Ascending aorta (tissue), 2 donors: ENCODE measurements around the gene SLC24A3. TPM values are rescaled to one million over a fixed set of nuclear protein-coding genes. Genes with fewer than 3 reads are reported as not detected.

ENCODE experiments used
- DNase-seq, 2 donors: peaks; one replicate each; pipeline ENCODE4 v3.0.0-alpha.2; 2019; ENCODE audit warnings: low spot score in 2 of 2
- H3K27ac ChIP-seq, 2 donors: fragments of 200-600 bp; sonication (generic); one replicate each; pipeline ENCODE4 v1.5.1; 2016 to 2017; ENCODE audit warnings: mild to moderate bottlenecking in 1 of 2
- H3K27me3 ChIP-seq: fragments of 200-600 bp; sonication (generic); one replicate; pipeline ENCODE4 v1.5.1; 2017
- H3K36me3 ChIP-seq, 2 donors: fragments of 200-600 bp; sonication (generic); one replicate each; pipeline ENCODE4 v1.5.1; 2016
- H3K4me1 ChIP-seq, 2 donors: fragments of 200-600 bp; sonication (generic); one replicate each; pipeline ENCODE4 v1.5.1; 2016 to 2017; ENCODE audit warnings: mild to moderate bottlenecking in 1 of 2
- H3K4me3 ChIP-seq, 2 donors: fragments of 200-600 bp; sonication (generic); one replicate each; pipeline ENCODE4 v1.5.1; 2016 to 2017; ENCODE audit warnings: mild to moderate bottlenecking in 1 of 2
- H3K9me3 ChIP-seq, 2 donors: fragments of 200-600 bp; sonication (generic); one replicate each; pipeline ENCODE4 v1.5.1; 2016
- intact Hi-C: fragments of 100-400 bp; cut with DNase I; formaldehyde crosslinking; loops from one replicate; pipeline ENCODE4 v1.15.1; 2023
- total RNA-seq: library from RNA; depleted of rRNA; stranded (reverse); fragments of >200 nt; gene quantifications from one replicate; pipeline ENCODE4 v1.1.0, GENCODE V29; 2016
- TF ChIP-seq, protein P1 (sequence below), 3 experiments: fragments of 200-600 bp in 2 of 3; fragments of 450-650 bp in 1 of 3; sonication (generic) in 2 of 3; IDR thresholded peaks; one replicate each; pipeline ENCODE4 v1.5.1; 2016 to 2019; ENCODE audit warnings: antibody characterized with exemption in 3 of 3, mild to moderate bottlenecking in 1 of 3, moderate library complexity in 1 of 3

SLC24A3 gene
- total RNA-seq, 1 donor from 2014 or later = 12.9 TPM

DNA sequence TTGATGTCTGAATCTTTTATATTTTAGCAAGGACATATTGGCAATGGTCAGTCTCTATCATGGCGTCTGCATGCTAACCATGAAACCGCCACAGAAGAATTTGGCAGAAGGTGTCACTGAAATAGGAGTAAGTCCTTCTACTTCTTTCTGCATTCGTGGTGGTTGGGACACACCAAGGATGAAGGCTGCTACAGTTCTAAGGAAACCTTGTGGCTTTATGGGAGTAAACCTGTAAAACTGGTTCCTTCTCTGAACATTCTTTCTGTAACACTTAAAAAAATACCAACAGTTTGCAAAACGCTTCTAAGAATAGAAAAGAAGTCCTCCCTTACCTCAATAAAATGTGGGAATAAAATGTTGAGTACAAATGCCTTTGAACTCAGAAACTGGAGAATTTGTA is 195.3 kb downstream of the SLC24A3 start:
- TF ChIP-seq, protein P1, sequence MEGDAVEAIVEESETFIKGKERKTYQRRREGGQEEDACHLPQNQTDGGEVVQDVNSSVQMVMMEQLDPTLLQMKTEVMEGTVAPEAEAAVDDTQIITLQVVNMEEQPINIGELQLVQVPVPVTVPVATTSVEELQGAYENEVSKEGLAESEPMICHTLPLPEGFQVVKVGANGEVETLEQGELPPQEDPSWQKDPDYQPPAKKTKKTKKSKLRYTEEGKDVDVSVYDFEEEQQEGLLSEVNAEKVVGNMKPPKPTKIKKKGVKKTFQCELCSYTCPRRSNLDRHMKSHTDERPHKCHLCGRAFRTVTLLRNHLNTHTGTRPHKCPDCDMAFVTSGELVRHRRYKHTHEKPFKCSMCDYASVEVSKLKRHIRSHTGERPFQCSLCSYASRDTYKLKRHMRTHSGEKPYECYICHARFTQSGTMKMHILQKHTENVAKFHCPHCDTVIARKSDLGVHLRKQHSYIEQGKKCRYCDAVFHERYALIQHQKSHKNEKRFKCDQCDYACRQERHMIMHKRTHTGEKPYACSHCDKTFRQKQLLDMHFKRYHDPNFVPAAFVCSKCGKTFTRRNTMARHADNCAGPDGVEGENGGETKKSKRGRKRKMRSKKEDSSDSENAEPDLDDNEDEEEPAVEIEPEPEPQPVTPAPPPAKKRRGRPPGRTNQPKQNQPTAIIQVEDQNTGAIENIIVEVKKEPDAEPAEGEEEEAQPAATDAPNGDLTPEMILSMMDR (IDR thresholded peaks at IDR 0.05) = no peak
- H3K9me3 ChIP-seq = no peaks in the 10 kb centered on the region
- H3K27ac ChIP-seq = peak overlapping the region in 1 of 2 donors; percentile 1
- H3K4me3 ChIP-seq = no peak overlapping the region
- H3K36me3 ChIP-seq = no peaks in the 10 kb centered on the region
- intact Hi-C loops = no loop called here
- DNase-seq = no peak
- H3K4me1 ChIP-seq = no peaks in the 10 kb centered on the region
- no peaks in the 10 kb centered on the region for H3K27me3 ChIP-seq

DNA sequence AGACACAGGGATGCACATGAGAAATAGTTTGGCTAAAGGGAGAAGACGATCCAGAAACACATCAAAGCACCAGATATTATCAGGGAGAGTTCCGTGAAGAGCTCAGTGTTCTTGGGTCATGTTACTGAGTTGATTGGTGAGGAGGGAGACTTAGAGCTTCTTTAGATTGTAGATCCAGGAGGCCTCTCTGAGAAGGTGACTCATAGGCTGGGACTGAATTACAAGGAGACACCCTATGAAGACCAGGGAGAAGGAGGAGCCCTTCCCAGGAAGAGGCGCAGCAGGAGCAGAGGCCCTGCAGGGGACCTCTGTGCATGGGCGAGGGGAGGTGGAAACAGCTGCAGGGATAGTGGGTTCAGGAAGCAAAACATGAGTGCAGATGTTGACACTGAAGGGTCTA is 196.5 kb downstream of the SLC24A3 start:
- intact Hi-C loops = no loop called here
- Histone ChIP-seq H3K9me3 (no peaks in the 10 kb centered on the region), H3K27me3 (no peaks in the 10 kb centered on the region), H3K4me1 (no peaks in the 10 kb centered on the region), H3K4me3 (no peak overlapping the region), H3K27ac (no peak overlapping the region), H3K36me3 (no peaks in the 10 kb centered on the region)
- DNase-seq = no peak
- TF ChIP-seq, protein P1 (IDR thresholded peaks at IDR 0.05) = no peak

DNA sequence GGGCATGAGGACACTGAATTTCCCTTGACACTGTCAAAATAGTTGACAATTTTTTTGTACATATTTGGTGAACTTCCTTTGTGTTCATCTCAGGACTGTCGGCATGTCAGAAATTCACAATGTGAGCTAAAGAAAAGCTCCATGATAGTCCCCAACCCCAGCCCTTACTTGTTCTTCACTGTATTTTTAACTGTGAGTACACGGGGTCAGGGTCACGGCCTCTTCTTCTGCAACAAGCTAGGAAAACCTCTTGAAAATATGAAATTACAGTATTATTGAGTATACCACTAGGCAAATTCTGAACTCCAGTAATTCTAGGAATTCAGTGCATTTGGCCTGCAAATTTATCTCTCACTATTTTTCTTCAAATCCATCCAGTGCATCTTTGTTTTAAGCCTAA is 199.4 kb downstream of the SLC24A3 start:
- H3K27ac ChIP-seq = no peak overlapping the region
- TF ChIP-seq, protein P1 (IDR thresholded peaks at IDR 0.05) = no peak
- intact Hi-C loops = no loop called here
- H3K9me3 ChIP-seq = no peaks in the 10 kb centered on the region
- no peaks in the 10 kb centered on the region for H3K36me3 ChIP-seq
- H3K4me1 ChIP-seq = no peaks in the 10 kb centered on the region
- no peak overlapping the region for H3K4me3 ChIP-seq
- no peaks in the 10 kb centered on the region for H3K27me3 ChIP-seq
- no peak for DNase-seq

DNA sequence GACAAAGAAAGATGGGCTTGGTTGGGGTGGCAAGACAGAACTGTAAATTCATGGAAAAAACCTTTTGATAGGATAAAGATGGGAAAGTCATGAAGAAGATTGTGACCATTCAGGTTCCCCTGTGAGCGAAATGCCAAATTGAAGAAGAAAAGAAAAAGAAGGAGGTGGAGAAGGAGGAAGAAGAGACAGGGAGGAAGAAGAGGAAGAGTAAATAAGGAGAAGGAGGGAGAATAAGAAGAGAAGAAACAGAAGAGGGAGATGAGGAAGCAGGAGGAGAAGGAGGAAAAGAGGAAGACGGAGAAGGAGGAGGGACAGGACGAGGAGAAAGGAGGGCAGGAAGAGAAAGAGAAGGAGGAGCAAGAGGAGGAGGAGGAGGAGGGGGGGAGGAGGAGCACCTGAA is 199.8 kb downstream of the SLC24A3 start:
- DNase-seq = no peak
- TF ChIP-seq, protein P1 (IDR thresholded peaks at IDR 0.05) = no peak
- no peaks in the 10 kb centered on the region for H3K9me3 ChIP-seq
- no peaks in the 10 kb centered on the region for H3K36me3 ChIP-seq
- H3K4me1 ChIP-seq = no peaks in the 10 kb centered on the region
- H3K27ac ChIP-seq = no peak overlapping the region
- H3K27me3 ChIP-seq = no peaks in the 10 kb centered on the region
- intact Hi-C loops = no loop called here
- H3K4me3 ChIP-seq = no peak overlapping the region

DNA sequence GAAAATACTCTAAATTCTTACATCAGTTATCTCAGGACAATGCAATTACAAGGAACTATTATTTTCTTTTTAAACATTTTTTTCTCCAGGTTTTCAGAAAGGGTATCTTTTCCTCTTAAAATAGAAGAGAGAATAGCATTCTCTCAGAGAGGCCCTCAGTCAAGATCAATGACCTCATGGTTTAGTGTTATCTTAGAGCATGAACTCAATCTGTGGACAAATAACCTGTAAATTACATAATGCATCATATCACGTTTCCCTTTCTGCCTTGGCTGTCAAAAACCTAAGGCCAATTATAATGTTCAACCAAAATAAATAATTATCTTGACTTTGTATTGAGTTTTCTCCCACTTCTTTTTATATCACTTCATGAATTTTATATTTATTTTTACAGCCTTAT is 202.2 kb downstream of the SLC24A3 start:
- TF ChIP-seq, protein P1 (IDR thresholded peaks at IDR 0.05) = no peak
- DNase-seq = no peak
- Histone ChIP-seq H3K4me1 (no peaks in the 10 kb centered on the region), H3K4me3 (no peak overlapping the region), H3K27me3 (no peaks in the 10 kb centered on the region), H3K27ac (no peak overlapping the region), H3K9me3 (no peaks in the 10 kb centered on the region), H3K36me3 (no peaks in the 10 kb centered on the region)
- intact Hi-C loops = no loop called here

DNA sequence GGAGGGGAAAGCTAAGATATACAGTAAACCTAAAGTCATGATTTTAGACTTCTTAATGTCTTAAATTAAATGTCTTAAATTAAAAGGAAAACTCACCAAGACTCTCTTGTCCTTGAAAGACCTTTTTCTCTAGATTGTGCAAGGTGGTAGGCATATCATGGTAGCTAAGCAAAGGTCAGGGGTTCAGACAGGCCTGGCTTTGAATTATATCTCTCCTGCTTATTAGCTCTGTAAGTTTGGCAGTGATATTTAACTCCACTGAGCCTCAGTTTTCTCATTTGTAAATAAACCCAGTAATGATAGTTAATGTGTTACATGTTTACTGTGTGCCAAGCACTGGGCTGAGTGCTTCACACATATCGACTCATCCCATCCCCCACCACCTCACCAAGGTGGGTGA is 203.3 kb downstream of the SLC24A3 start:
- DNase-seq = no peak
- no peaks in the 10 kb centered on the region for H3K27me3 ChIP-seq
- intact Hi-C loops = no loop called here
- no peaks in the 10 kb centered on the region for H3K9me3 ChIP-seq
- no peak overlapping the region for H3K27ac ChIP-seq
- no peak overlapping the region for H3K4me3 ChIP-seq
- no peaks in the 10 kb centered on the region for H3K36me3 ChIP-seq
- TF ChIP-seq, protein P1 (IDR thresholded peaks at IDR 0.05) = no peak
- no peaks in the 10 kb centered on the region for H3K4me1 ChIP-seq
